Suprapubic skin (tissue), 4 donors: ENCODE measurements around the gene PIK3R1.

Experiments used
- CTCF ChIP-seq, 2 donors: fragments of 200-600 bp in 1 of 2; fragments of 450-650 bp in 1 of 2; sonication (generic) in 1 of 2; IDR thresholded peaks; one replicate each; pipeline ENCODE4 v1.5.1; 2016 to 2019; ENCODE audit warnings: antibody characterized with exemption in 2 of 2, mild to moderate bottlenecking in 1 of 2, moderate library complexity in 1 of 2
- EP300 ChIP-seq: sonication (generic); formaldehyde crosslinking; IDR thresholded peaks from one replicate; pipeline ENCODE4 v1.6.1; 2017; ENCODE audit warnings: antibody characterized with exemption
- POLR2AphosphoS5 ChIP-seq, 3 donors: sonication (generic); formaldehyde crosslinking; IDR thresholded peaks; one replicate each; pipeline ENCODE4 v1.6.1; 2017; ENCODE audit warnings: antibody characterized with exemption in 3 of 3

- TF ChIP-seq CTCF (IDR thresholded peaks at IDR 0.05) (no peak), POLR2AphosphoS5 (IDR thresholded peaks at IDR 0.05) (no peak), EP300 (no peak)
Measured at GRCh38 chr5:68290847-68291246, 75.3 kb downstream of the PIK3R1 start.
